GM12873 (cell line): ENCODE results near the gene STX12.

Experiments used
- CTCF ChIP-seq: IDR thresholded peaks from 2 replicates; pipeline ENCODE4 v1.5.1; 2012; ENCODE audit warnings: low read depth, mild to moderate bottlenecking, moderate library complexity, low read length, control low read depth; ENCODE audit not compliant: insufficient read depth; ENCODE audit errors: missing control alignments

STX12 gene

GRCh38 chr1:27835501-27835900, 62.5 kb downstream of the STX12 start:
- TF ChIP-seq CTCF: no peak

GRCh38 chr1:27849951-27850350, 76.9 kb downstream of the STX12 start:
- TF ChIP-seq CTCF: no peak

DNA sequence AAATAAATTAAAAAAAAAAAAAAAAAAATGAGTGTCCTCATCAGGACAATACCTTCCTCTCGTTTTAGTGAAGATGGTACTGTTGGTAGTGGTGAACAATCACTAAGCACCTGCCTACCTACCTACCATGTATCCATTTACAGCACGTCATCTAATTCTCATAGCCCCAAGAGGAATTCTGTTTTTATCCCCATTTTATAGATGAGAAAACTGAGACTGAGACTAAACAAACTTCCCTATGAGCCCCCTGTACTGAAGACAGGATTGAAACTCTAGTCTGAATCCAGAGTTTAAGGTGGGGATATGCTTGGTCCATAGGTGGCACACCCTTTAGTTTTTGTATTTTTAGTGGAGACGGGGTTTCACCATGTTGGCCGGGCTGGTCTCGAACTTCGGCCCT, 82.1 kb downstream of the STX12 start:
- TF ChIP-seq CTCF: no peak

GRCh38 chr1:27856561-27857343, 83.7 kb downstream of the STX12 start:
- TF ChIP-seq CTCF: no peak

- TF ChIP-seq CTCF: peak; percentile 99
These were observed 85.3 kb downstream of the STX12 start for GRCh38 chr1:27858072-27858948.

DNA sequence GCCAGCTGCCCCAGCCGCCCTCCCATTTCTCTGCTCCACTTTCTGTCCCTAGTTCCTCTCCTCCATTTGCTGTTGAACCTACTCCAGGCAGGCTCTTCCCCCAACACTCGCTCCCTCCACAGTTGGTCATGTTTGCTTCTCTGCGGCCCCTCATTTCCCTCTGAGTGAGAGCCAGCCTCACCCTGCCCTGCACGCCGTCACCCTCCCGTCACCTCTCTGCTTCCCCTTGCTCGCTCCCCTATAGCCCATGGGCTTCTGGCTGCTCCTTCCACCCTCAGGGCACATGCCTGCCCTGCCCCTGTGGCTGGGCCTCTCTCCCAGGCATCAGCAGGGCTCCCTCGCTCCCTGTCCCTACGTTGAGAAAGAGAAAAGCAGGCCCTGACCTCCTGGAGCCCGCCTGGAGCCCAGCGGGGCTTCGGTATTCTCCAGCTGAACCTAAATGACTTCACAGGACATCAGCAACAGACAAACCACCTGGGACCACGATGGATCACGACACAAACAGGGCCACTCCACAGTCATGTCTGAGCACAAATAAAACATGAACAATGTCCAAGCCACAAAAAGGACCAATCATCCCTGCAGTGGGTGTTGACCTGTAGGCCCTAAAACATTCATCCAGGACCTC, 86.0 kb downstream of the STX12 start:
- no peak for TF ChIP-seq CTCF

DNA sequence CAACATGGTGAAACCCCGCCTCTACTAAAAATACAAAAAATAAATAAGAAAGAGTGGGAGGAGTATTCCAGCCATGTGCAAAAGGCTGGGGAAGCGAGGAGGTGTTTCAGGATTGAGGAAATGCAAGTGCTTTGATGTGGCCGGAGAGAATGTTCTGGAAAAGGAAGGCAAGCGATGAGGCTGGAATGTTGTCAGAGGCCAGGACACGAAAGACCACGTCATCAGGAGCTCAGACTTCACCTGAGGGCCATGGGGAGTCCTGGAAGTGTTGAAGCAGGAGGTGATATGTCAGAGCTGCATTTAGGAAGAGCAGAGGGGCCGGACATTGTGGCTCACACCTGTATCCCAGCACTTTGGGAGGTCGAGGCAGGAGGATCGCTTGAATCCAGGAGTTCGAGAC, 88.4 kb downstream of the STX12 start:
- no peak for TF ChIP-seq CTCF
